Activated B cell treated with CpG ODN at 0.5 μM for 24 hours (primary cell): ENCODE data around the gene SYPL1. TPM values are rescaled to one million over a fixed set of nuclear protein-coding genes. Genes with fewer than 3 reads are reported as not detected.

Experiments used
- ATAC-seq: fragments of 200-7000 bp; cut with Tn5 transposase; one replicate; pipeline ENCODE4 v1.10.0; 2021; ENCODE audit warnings: low read depth, mild to moderate bottlenecking, moderate library complexity
- CTCF ChIA-PET: fragments of 350-600 bp; sonication (Branson Sonifier 250); formaldehyde crosslinking; loops from one replicate; lab custom pipeline; 2021; ENCODE audit warnings: antibody characterized with exemption; lab: Charles Lee
- POLR2A ChIA-PET: fragments of 350-600 bp; sonication (Branson Sonifier 250); formaldehyde crosslinking; loops from one replicate; lab custom pipeline; 2021; ENCODE audit warnings: antibody characterized with exemption; lab: Charles Lee
- DNase-seq: peaks from one replicate; pipeline ENCODE4 v3.0.0; 2022
- H3K27ac Mint-ChIP-seq: one replicate; pipeline ENCODE4 v1.8.0; 2020; ENCODE audit warnings: mixed read lengths
- H3K27me3 Mint-ChIP-seq: one replicate; pipeline ENCODE4 v1.8.0; 2021; ENCODE audit warnings: mixed read lengths
- H3K36me3 Mint-ChIP-seq: one replicate; pipeline ENCODE4 v1.8.0; 2021; ENCODE audit warnings: low read depth, mixed read lengths
- H3K4me1 Mint-ChIP-seq: one replicate; pipeline ENCODE4 v1.8.0; 2021; ENCODE audit warnings: mixed read lengths
- H3K4me3 Mint-ChIP-seq: one replicate; pipeline ENCODE4 v1.8.0; 2020; ENCODE audit warnings: mild to moderate bottlenecking, mixed read lengths
- H3K9me3 Mint-ChIP-seq: one replicate; pipeline ENCODE4 v1.8.0; 2020; ENCODE audit warnings: mixed read lengths
- intact Hi-C: fragments of 100-400 bp; cut with micrococcal nuclease; formaldehyde crosslinking; loops from one replicate; pipeline ENCODE4 v1.15.1; 2024
- total RNA-seq: library from RNA; stranded (reverse); gene quantifications from 2 replicates; pipeline ENCODE4 v1.2.3, GENCODE V29; 2022
- TF ChIP-seq, protein P1 (sequence below): fragments of 200-600 bp; IDR thresholded peaks from one replicate; pipeline ENCODE4 v1.8.0; 2022; ENCODE audit warnings: antibody characterized with exemption, mild to moderate bottlenecking

SYPL1 gene
- total RNA-seq, 1 donor from 2014 or later: 116 TPM

DNA sequence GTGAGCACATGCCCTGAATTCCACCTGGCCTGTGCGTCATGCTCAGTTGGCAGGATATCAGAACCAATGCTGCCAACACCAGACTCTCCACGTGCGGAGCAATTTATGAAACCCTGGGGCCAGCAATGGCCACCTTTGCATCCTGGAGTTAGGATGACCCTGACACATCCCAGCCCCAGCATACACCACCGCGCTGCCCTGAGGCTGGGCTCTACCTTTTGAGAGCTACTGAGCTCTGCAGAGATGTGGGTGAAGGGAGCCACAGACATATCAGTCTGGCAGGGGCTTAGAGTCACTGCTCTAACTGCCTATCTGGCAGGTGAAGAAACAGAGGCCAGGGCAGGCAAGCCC is 41.9 kb downstream of the SYPL1 start:
- H3K27me3 Mint-ChIP-seq: no peaks in the 10 kb centered on the region
- no peaks in the 10 kb centered on the region for H3K36me3 Mint-ChIP-seq
- DNase-seq: no peak
- ChIA-PET CTCF (interaction anchor here (14.1 kb wide), 1 partner anchor 11 kb away, joined by 152 read pairs; no protein-coding TSS in a partner anchor), POLR2A (interaction anchor here (0.5 to 12.3 kb wide), 6 partner anchors 11 to 540 kb away, joined by 5 to 402 read pairs (median 106); partner anchors contain the start of gene SYPL1)
- TF ChIP-seq, protein P1, sequence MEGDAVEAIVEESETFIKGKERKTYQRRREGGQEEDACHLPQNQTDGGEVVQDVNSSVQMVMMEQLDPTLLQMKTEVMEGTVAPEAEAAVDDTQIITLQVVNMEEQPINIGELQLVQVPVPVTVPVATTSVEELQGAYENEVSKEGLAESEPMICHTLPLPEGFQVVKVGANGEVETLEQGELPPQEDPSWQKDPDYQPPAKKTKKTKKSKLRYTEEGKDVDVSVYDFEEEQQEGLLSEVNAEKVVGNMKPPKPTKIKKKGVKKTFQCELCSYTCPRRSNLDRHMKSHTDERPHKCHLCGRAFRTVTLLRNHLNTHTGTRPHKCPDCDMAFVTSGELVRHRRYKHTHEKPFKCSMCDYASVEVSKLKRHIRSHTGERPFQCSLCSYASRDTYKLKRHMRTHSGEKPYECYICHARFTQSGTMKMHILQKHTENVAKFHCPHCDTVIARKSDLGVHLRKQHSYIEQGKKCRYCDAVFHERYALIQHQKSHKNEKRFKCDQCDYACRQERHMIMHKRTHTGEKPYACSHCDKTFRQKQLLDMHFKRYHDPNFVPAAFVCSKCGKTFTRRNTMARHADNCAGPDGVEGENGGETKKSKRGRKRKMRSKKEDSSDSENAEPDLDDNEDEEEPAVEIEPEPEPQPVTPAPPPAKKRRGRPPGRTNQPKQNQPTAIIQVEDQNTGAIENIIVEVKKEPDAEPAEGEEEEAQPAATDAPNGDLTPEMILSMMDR: no peak
- ATAC-seq: no peak
- no peaks in the 10 kb centered on the region for H3K9me3 Mint-ChIP-seq
- peak overlapping the region; percentile 98 for H3K27ac Mint-ChIP-seq
- intact Hi-C loops: loop anchor here (2.0 to 10.0 kb wide), 3 partner anchors 355 to 1565 kb away; no protein-coding TSS in a partner anchor
- peaks cover 95% of the 10 kb centered on the region for H3K4me1 Mint-ChIP-seq
- H3K4me3 Mint-ChIP-seq: no peak overlapping the region

DNA sequence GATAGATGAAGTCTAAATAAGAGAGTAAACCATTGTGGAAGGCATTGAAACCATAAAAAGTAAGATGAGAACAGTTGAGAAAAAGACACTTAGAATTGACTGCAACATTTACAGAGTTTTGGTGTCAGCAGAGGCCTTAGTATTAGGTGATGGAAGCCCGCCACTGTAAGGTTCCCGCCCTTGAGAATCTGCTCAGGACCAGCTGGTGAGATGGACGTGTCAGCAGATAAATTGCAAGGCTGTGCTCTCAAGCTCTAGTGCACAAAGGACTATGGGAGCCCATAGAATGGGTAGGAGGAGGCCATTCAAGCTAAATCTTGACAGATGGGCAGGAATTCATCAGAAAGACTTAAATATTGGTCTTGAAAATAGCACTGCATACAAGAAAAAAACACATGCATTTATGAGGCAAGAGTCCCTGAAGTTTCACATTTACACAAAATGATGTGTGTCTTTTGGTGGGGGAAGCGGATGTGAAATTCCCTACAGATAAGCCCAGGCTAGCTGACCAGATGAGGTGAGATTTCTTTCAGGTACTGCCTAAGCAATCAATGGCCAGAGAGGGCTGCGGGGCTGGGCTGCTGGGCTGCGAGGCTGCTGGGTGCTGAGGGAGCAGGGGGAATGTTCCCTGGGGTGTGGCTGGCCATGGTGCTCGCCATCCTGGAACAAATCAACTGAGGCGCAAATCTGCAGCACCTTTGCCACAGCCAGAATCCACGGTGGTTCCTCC is 42.5 kb downstream of the SYPL1 start:
- H3K27me3 Mint-ChIP-seq: no peaks in the 10 kb centered on the region
- POLR2A ChIA-PET: interaction anchor here (2.5 to 12.3 kb wide), 6 partner anchors 10 to 47 kb away, joined by 7 to 402 read pairs (median 106); partner anchors contain the start of gene SYPL1
- intact Hi-C loops: loop anchor here (2.0 to 10.0 kb wide), 3 partner anchors 355 to 1565 kb away; no protein-coding TSS in a partner anchor
- CTCF ChIA-PET: interaction anchor here (1.2 to 14.1 kb wide), 2 partner anchors 10 to 25 kb away, joined by 3 to 152 read pairs; no protein-coding TSS in a partner anchor
- H3K9me3 Mint-ChIP-seq: no peaks in the 10 kb centered on the region
- no peaks in the 10 kb centered on the region for H3K36me3 Mint-ChIP-seq
- TF ChIP-seq, protein P1: no peak
- ATAC-seq: no peak
- peak overlapping the region; percentile 2 for H3K4me3 Mint-ChIP-seq
- peaks cover 95% of the 10 kb centered on the region for H3K4me1 Mint-ChIP-seq
- DNase-seq: no peak
- H3K27ac Mint-ChIP-seq: peak overlapping the region; percentile 98

DNA sequence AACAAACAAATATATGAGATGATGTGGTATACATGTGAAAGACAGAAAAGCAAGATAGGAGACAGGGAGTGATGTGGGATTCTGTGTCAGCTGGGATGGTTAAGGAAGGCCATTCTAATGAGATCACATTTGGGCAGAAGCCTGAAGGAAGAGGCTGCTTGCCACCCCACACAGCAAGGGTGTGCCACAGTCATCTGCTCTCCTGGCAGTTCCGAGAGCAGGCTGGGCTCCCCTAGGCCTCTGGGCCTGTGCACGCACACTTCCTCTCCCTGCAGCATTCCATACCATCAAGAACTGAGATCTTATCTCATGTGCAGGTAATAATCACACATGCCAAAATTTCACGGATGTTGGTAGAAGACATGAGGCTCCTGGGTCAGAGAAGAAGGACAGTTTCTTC is 43.1 kb downstream of the SYPL1 start:
- DNase-seq: no peak
- Mint-ChIP-seq H3K27me3 (no peaks in the 10 kb centered on the region), H3K4me1 (peaks cover 95% of the 10 kb centered on the region), H3K4me3 (no peak overlapping the region), H3K36me3 (peaks cover 1% of the 10 kb centered on the region), H3K27ac (peak overlapping the region; percentile 98), H3K9me3 (no peaks in the 10 kb centered on the region)
- no peak for ATAC-seq
- ChIA-PET POLR2A (interaction anchor here (2.2 to 12.3 kb wide), 5 partner anchors 9 to 48 kb away, joined by 7 to 402 read pairs (median 199); partner anchors contain the start of gene SYPL1), CTCF (interaction anchor here (1.2 to 14.1 kb wide), 3 partner anchors 9 to 25 kb away, joined by 3 to 152 read pairs (median 5); no protein-coding TSS in a partner anchor)
- TF ChIP-seq, protein P1: no peak
- intact Hi-C loops: no loop called here

DNA sequence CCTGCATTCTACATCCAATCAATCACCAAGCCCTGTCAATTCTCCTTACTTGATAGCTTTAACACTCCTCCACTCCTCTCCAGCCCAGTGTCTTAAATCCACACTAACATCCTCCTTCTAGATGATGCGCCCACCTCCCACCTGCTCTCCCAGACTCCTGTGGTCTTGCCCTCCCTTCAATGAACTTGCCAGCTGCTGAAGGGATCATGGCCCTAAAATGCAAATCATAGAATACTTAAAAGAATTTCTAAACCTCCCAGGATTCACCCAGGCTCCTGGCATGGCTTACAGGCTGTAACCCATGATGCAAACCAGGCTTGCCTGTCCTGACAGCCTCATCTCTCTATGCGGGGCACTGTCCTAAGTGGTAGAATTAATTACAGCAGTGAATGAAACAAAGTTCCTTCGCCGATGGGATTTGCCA is 43.6 kb downstream of the SYPL1 start:
- ChIA-PET CTCF (interaction anchor here (1.7 to 14.1 kb wide), 2 partner anchors 9 to 16 kb away, joined by 5 to 152 read pairs; no protein-coding TSS in a partner anchor), POLR2A (interaction anchor here (2.2 to 12.3 kb wide), 4 partner anchors 10 to 48 kb away, joined by 7 to 250 read pairs (median 106); partner anchors contain the start of gene SYPL1)
- Mint-ChIP-seq H3K27me3 (no peaks in the 10 kb centered on the region), H3K9me3 (no peaks in the 10 kb centered on the region), H3K4me1 (peaks cover 95% of the 10 kb centered on the region), H3K27ac (peak overlapping the region; percentile 98), H3K36me3 (peaks cover 1% of the 10 kb centered on the region), H3K4me3 (peak overlapping the region; percentile 3)
- intact Hi-C loops: no loop called here
- DNase-seq: no peak
- ATAC-seq: no peak
- TF ChIP-seq, protein P1: no peak

DNA sequence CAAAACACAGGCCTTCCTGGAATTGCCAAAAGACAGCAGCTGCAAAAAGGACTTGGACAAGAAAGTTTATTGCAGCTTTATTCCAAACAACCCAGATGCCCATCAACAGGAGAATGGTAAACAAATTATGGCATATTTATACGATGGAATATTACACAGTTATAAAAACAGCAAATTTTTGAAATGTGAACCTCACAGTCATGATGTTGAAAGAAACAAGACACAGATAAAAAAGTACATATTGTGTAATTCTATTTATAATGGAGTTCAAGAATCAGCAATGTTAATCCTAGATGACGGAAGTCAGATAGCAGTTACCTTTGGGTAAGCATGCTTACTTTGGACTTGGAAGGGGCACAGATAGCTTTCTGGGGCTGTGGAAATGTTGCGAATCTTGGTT is 44.4 kb downstream of the SYPL1 start:
- ATAC-seq (no peak), DNase-seq (no peak)
- H3K4me3 Mint-ChIP-seq: no peak overlapping the region
- TF ChIP-seq, protein P1: no peak
- CTCF ChIA-PET: interaction anchor here (1.7 to 14.1 kb wide), 2 partner anchors 8 to 17 kb away, joined by 5 to 152 read pairs; no protein-coding TSS in a partner anchor
- H3K27ac Mint-ChIP-seq: no peak overlapping the region
- intact Hi-C loops: no loop called here
- peaks cover 1% of the 10 kb centered on the region for H3K36me3 Mint-ChIP-seq
- H3K4me1 Mint-ChIP-seq: peaks cover 95% of the 10 kb centered on the region
- H3K9me3 Mint-ChIP-seq: no peaks in the 10 kb centered on the region
- no peaks in the 10 kb centered on the region for H3K27me3 Mint-ChIP-seq
- POLR2A ChIA-PET: interaction anchor here (2.2 to 12.3 kb wide), 4 partner anchors 9 to 49 kb away, joined by 7 to 250 read pairs (median 106); partner anchors contain the start of gene SYPL1
